Measurements from ENCODE around the gene CCDC197.

CCDC197 gene

GRCh38 chr14:93984070-93984469 lies 13.0 kb upstream of the CCDC197 start:
- DNase-seq (ENCODE audit: low spot score) = no peak
- no peak overlapping the region for H3K4me3 ChIP-seq
- H3K27ac ChIP-seq = peak overlapping the region in 1 of 2 donors; percentile 6
- TF ChIP-seq CTCF (IDR thresholded peaks at IDR 0.05) = no peak

GRCh38 chr14:93984987-93985410 lies 12.1 kb upstream of the CCDC197 start:
- no peak overlapping the region for H3K4me3 ChIP-seq
- no peak for DNase-seq (ENCODE audit: low spot score)
- TF ChIP-seq CTCF (IDR thresholded peaks at IDR 0.05) = no peak
- no peak overlapping the region for H3K27ac ChIP-seq

- Histone ChIP-seq H3K4me3 (no peak overlapping the region), H3K27ac (peak overlapping the region in 1 of 2 donors; percentile 11)
- DNase-seq (ENCODE audit: low spot score) = no peak
- no peak for TF ChIP-seq CTCF (IDR thresholded peaks at IDR 0.05)
Observed at GRCh38 chr14:93986955-93987354, 10.1 kb upstream of the CCDC197 start.

- Histone ChIP-seq H3K4me3 (no peak overlapping the region), H3K27ac (peak overlapping the region in 1 of 2 donors; percentile 11)
- no peak for DNase-seq (ENCODE audit: low spot score)
- TF ChIP-seq CTCF (IDR thresholded peaks at IDR 0.05) = no peak
Observed at GRCh38 chr14:93987376-93987775, 9.7 kb upstream of the CCDC197 start.

- no peak for DNase-seq (ENCODE audit: low spot score)
- no peak for TF ChIP-seq CTCF (IDR thresholded peaks at IDR 0.05)
Observed at GRCh38 chr14:93987815-93988476, 9.2 kb upstream of the CCDC197 start.

GRCh38 chr14:93989939-93990338 lies 7.2 kb upstream of the CCDC197 start:
- TF ChIP-seq CTCF (IDR thresholded peaks at IDR 0.05) = no peak
- no peak overlapping the region for H3K27ac ChIP-seq

More at GRCh38 chr14:93987815-93988476, 9.2 kb upstream of the CCDC197 start:
- Histone ChIP-seq H3K4me3 (no peak overlapping the region), H3K27ac (no peak overlapping the region)

GRCh38 chr14:93991212-93991611 lies 5.9 kb upstream of the CCDC197 start:
- Histone ChIP-seq H3K27ac (no peak overlapping the region), H3K4me3 (no peak overlapping the region)
- no peak for DNase-seq (ENCODE audit: low spot score)
- no peak for TF ChIP-seq CTCF (IDR thresholded peaks at IDR 0.05)

More at GRCh38 chr14:93989939-93990338, 7.2 kb upstream of the CCDC197 start:
- no peak for DNase-seq (ENCODE audit: low spot score)
- H3K4me3 ChIP-seq = no peak overlapping the region
